ENCODE data around the gene HERC3. TPM values are rescaled to one million over a fixed set of nuclear protein-coding genes. Genes with fewer than 3 reads are reported as not detected.

HERC3 gene
- polyA plus RNA-seq, 3 donors, result 30.5 to 36.9 (median 36.7) TPM

DNA sequence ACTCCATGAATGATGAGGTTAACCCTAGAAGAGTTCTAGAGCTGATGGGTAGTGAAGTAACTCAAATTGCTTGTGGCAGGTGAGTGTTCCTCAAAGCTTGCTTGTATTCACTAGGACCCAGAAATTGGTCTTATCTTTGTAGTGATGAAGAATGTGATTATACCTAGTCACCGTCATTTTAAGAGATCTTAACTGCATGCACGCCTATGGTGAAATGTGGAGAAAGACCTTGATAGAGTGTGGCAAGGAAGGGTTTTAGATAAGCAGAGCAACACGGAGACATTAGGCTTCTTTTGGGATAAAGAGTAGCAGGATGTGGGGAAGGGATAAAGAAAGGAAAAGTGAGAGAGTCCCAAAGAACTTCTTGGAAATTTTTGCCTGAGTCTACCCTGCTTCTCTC is 62.9 kb downstream of the HERC3 start:
- no peaks in the 10 kb centered on the region for H3K4me1 Mint-ChIP-seq
- no peak overlapping the region for H3K4me3 Mint-ChIP-seq
- Histone ChIP-seq H3K4me1 (ENCODE audit: control insufficient read depth in 1 of 2, insufficient read depth in 2 of 2, low read length in 2 of 2) (no peaks in the 10 kb centered on the region), H3K36me3 (replicated peaks in 1 of 2; ENCODE audit: control insufficient read depth in 1 of 2, insufficient read depth in 2 of 2, low read length in 2 of 2) (peaks cover 57 to 94% of the 10 kb centered on the region in 2 donors), H3K9me3 (replicated peaks in 1 of 2; ENCODE audit: control insufficient read depth in 1 of 2, insufficient read depth in 1 of 2, low read length in 2 of 2) (no peaks in the 10 kb centered on the region), H3K4me3 (replicated peaks in 1 of 3; ENCODE audit: low read depth in 2 of 3, low read length in 3 of 3) (no peak overlapping the region), H3K79me2 (ENCODE audit: insufficient read depth, low read length) (peaks cover 5% of the 10 kb centered on the region), H3K27ac (ENCODE audit: low read depth in 1 of 2, low read length in 2 of 2) (no peak overlapping the region), H4K20me1 (ENCODE audit: insufficient read depth, low read length) (peaks cover 32% of the 10 kb centered on the region), H3K27me3 (ENCODE audit: control insufficient read depth in 2 of 2, insufficient read depth in 2 of 2, low read length in 2 of 2) (no peaks in the 10 kb centered on the region), H3K9ac (ENCODE audit: insufficient read depth, low read length, poor library complexity, severe bottlenecking) (no peak overlapping the region), H2AFZ (ENCODE audit: insufficient read depth, low read depth, low read length, poor library complexity, severe bottlenecking) (no peak overlapping the region), H3K4me2 (replicated peaks; ENCODE audit: extremely low read depth, low read length, poor library complexity, severe bottlenecking) (no peak overlapping the region)
- DNase-seq, result no peak
- TF ChIP-seq, protein P1, sequence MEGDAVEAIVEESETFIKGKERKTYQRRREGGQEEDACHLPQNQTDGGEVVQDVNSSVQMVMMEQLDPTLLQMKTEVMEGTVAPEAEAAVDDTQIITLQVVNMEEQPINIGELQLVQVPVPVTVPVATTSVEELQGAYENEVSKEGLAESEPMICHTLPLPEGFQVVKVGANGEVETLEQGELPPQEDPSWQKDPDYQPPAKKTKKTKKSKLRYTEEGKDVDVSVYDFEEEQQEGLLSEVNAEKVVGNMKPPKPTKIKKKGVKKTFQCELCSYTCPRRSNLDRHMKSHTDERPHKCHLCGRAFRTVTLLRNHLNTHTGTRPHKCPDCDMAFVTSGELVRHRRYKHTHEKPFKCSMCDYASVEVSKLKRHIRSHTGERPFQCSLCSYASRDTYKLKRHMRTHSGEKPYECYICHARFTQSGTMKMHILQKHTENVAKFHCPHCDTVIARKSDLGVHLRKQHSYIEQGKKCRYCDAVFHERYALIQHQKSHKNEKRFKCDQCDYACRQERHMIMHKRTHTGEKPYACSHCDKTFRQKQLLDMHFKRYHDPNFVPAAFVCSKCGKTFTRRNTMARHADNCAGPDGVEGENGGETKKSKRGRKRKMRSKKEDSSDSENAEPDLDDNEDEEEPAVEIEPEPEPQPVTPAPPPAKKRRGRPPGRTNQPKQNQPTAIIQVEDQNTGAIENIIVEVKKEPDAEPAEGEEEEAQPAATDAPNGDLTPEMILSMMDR (IDR thresholded peaks at IDR 0.05), result no peak
- H3K36me3 Mint-ChIP-seq, result peaks cover 71 to 77% of the 10 kb centered on the region in 2 donors
- peaks cover 0 to 2% (median 0%) of the 10 kb centered on the region in 3 donors for H3K27me3 Mint-ChIP-seq (ENCODE audit: low read depth in 3 of 3)
- intact Hi-C loops (cut with micrococcal nuclease), result no loop called here
- H3K9me3 Mint-ChIP-seq, result no peaks in the 10 kb centered on the region
- 100% methylated on average over 2 of the region's 3 CpGs for WGBS (ENCODE audit: insufficient coverage)
- H3K27ac Mint-ChIP-seq, result no peak overlapping the region

- 58% methylated on average over 2 of the region's 4 CpGs for WGBS (ENCODE audit: insufficient coverage)
- Mint-ChIP-seq H3K4me3 (no peak overlapping the region), H3K27me3 (ENCODE audit: low read depth in 3 of 3) (peaks cover 0 to 4% (median 0%) of the 10 kb centered on the region in 3 donors), H3K4me1 (no peaks in the 10 kb centered on the region), H3K9me3 (no peaks in the 10 kb centered on the region), H3K27ac (peak overlapping the region in 2 of 7 donors; percentile 15 to 27), H3K36me3 (peaks cover 78 to 93% of the 10 kb centered on the region in 2 donors)
- Histone ChIP-seq H3K4me3 (replicated peaks in 1 of 3; ENCODE audit: low read depth in 2 of 3, low read length in 3 of 3) (no peak overlapping the region), H4K20me1 (ENCODE audit: insufficient read depth, low read length) (peaks cover 4% of the 10 kb centered on the region), H3K9me3 (replicated peaks in 1 of 2; ENCODE audit: control insufficient read depth in 1 of 2, insufficient read depth in 1 of 2, low read length in 2 of 2) (no peaks in the 10 kb centered on the region), H3K4me2 (replicated peaks; ENCODE audit: extremely low read depth, low read length, poor library complexity, severe bottlenecking) (no peak overlapping the region), H3K27ac (ENCODE audit: low read depth in 1 of 2, low read length in 2 of 2) (peak overlapping the region in 1 of 2 donors; percentile 8), H3K9ac (ENCODE audit: insufficient read depth, low read length, poor library complexity, severe bottlenecking) (no peak overlapping the region), H3K79me2 (ENCODE audit: insufficient read depth, low read length) (no peaks in the 10 kb centered on the region), H3K4me1 (ENCODE audit: control insufficient read depth in 1 of 2, insufficient read depth in 2 of 2, low read length in 2 of 2) (no peaks in the 10 kb centered on the region), H2AFZ (ENCODE audit: insufficient read depth, low read depth, low read length, poor library complexity, severe bottlenecking) (no peak overlapping the region), H3K27me3 (ENCODE audit: control insufficient read depth in 2 of 2, insufficient read depth in 2 of 2, low read length in 2 of 2) (no peaks in the 10 kb centered on the region), H3K36me3 (replicated peaks in 1 of 2; ENCODE audit: control insufficient read depth in 1 of 2, insufficient read depth in 2 of 2, low read length in 2 of 2) (peaks cover 68 to 97% of the 10 kb centered on the region in 2 donors)
- no peak for DNase-seq
- TF ChIP-seq, protein P1 (IDR thresholded peaks at IDR 0.05), result peak; percentile 26
- intact Hi-C loops (cut with micrococcal nuclease), result no loop called here
These were observed 67.0 kb downstream of the HERC3 start for GRCh38 chr4:88659055-88659889.
